ENCODE data around the gene PKP3.

PKP3 gene

GRCh38 chr11:370070-370941 lies 23.7 kb upstream of the PKP3 start:
- no peak overlapping the region for H2AFZ ChIP-seq (ENCODE audit: low read length)
- no peaks in the 10 kb centered on the region for H3K79me2 ChIP-seq (ENCODE audit: low read length)
- no peak overlapping the region for H3K9ac ChIP-seq (ENCODE audit: low read length)
- no peaks in the 10 kb centered on the region for H3F3A ChIP-seq (ENCODE audit: insufficient read depth, low read length)
- no peak for DNase-seq
- H4K20me1 ChIP-seq (ENCODE audit: insufficient read depth, low read length) = no peaks in the 10 kb centered on the region
- H3K9me2 ChIP-seq (replicated peaks; ENCODE audit: insufficient read depth, low read length) = no peaks in the 10 kb centered on the region
- peaks cover 74% of the 10 kb centered on the region for H3K27me3 ChIP-seq (replicated peaks; ENCODE audit: insufficient read depth, low read length)
- no peaks in the 10 kb centered on the region for H3K9me3 ChIP-seq (replicated peaks; ENCODE audit: insufficient read depth, low read length)
- TF ChIP-seq, protein P1, sequence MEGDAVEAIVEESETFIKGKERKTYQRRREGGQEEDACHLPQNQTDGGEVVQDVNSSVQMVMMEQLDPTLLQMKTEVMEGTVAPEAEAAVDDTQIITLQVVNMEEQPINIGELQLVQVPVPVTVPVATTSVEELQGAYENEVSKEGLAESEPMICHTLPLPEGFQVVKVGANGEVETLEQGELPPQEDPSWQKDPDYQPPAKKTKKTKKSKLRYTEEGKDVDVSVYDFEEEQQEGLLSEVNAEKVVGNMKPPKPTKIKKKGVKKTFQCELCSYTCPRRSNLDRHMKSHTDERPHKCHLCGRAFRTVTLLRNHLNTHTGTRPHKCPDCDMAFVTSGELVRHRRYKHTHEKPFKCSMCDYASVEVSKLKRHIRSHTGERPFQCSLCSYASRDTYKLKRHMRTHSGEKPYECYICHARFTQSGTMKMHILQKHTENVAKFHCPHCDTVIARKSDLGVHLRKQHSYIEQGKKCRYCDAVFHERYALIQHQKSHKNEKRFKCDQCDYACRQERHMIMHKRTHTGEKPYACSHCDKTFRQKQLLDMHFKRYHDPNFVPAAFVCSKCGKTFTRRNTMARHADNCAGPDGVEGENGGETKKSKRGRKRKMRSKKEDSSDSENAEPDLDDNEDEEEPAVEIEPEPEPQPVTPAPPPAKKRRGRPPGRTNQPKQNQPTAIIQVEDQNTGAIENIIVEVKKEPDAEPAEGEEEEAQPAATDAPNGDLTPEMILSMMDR (IDR thresholded peaks at IDR 0.05; ENCODE audit: low read length) = no peak
- TF ChIP-seq EZH2 (optimal IDR thresholded peaks at IDR 0.05; ENCODE audit: low read depth, low read length) (no peak), EZH2phosphoT487 (IDR thresholded peaks at IDR 0.05; ENCODE audit: low read length) (no peak)
- no peaks in the 10 kb centered on the region for H3K4me1 ChIP-seq (ENCODE audit: low read length)
- H3K4me3 ChIP-seq (ENCODE audit: low read length) = no peak overlapping the region
- H3K36me3 ChIP-seq (replicated peaks; ENCODE audit: insufficient read depth, low read length) = no peaks in the 10 kb centered on the region
- H3K4me2 ChIP-seq (ENCODE audit: low read depth, low read length) = no peak overlapping the region
- H3K27ac ChIP-seq (ENCODE audit: low read length) = no peak overlapping the region

- no peak overlapping the region for H3K27ac ChIP-seq (ENCODE audit: low read length)
- no peaks in the 10 kb centered on the region for H3K9me3 ChIP-seq (replicated peaks; ENCODE audit: insufficient read depth, low read length)
- H3K4me3 ChIP-seq (ENCODE audit: low read length) = no peak overlapping the region
- H4K20me1 ChIP-seq (ENCODE audit: insufficient read depth, low read length) = no peaks in the 10 kb centered on the region
- no peaks in the 10 kb centered on the region for H3K36me3 ChIP-seq (replicated peaks; ENCODE audit: insufficient read depth, low read length)
- H3K9me2 ChIP-seq (replicated peaks; ENCODE audit: insufficient read depth, low read length) = no peaks in the 10 kb centered on the region
- TF ChIP-seq, protein P1 (IDR thresholded peaks at IDR 0.05; ENCODE audit: low read length) = no peak
- TF ChIP-seq EZH2phosphoT487 (IDR thresholded peaks at IDR 0.05; ENCODE audit: low read length) = no peak
- TF ChIP-seq EZH2 (optimal IDR thresholded peaks at IDR 0.05; ENCODE audit: low read depth, low read length) = no peak
- no peak overlapping the region for H3K4me2 ChIP-seq (ENCODE audit: low read depth, low read length)
- no peak for DNase-seq
- H3K4me1 ChIP-seq (ENCODE audit: low read length) = no peaks in the 10 kb centered on the region
- peaks cover 67% of the 10 kb centered on the region for H3K27me3 ChIP-seq (replicated peaks; ENCODE audit: insufficient read depth, low read length)
- H3K79me2 ChIP-seq (ENCODE audit: low read length) = no peaks in the 10 kb centered on the region
- no peak overlapping the region for H3K9ac ChIP-seq (ENCODE audit: low read length)
- H3F3A ChIP-seq (ENCODE audit: insufficient read depth, low read length) = no peaks in the 10 kb centered on the region
- H2AFZ ChIP-seq (ENCODE audit: low read length) = no peak overlapping the region
Observed at GRCh38 chr11:371051-371450, 23.0 kb upstream of the PKP3 start.

DNA sequence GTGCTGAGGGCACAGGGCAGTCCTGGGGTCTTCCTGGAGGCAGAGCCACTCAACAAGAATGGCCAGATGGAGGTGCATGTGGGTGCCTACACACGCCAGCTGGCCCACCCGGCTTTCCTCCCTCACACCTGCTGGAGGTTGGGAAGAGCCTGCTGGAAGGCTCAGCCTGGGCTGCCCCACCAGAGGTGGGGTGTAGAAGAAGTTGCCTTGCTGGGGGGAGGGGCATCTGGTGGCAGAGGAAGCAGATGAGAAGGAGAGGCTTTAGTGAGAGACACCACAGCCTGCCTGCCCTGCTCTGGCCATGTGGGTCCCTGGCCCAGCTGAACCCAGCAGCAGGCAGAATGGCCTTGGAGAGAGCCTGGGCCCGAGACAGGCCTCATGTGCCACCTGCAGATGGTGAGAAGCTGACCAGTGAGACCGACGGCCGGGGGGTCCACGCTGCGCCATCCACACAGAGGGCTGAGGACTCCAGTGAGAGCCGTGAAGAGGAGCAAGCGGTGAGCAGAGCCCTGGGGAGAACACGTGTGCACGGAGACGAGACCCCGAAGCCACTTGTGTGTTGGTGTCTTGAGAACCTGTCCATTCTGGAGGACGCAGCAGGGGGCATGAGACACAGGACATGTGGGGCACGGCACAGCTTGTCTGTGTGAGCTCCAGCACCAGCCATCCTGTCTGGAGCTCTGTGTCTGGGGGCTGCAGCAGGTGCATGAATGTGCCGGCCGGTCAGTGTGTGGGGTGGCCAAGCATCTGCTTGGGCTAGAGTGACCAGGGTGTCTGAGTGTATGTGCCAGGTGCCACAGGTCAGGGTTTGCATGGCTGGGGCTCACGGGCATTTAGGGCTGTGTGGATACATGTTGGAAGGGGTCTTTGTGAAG lies 22.1 kb upstream of the PKP3 start:
- Histone ChIP-seq H4K20me1 (ENCODE audit: insufficient read depth, low read length) (no peaks in the 10 kb centered on the region), H3K27me3 (replicated peaks; ENCODE audit: insufficient read depth, low read length) (peaks cover 58% of the 10 kb centered on the region), H2AFZ (ENCODE audit: low read length) (no peak overlapping the region), H3K4me3 (ENCODE audit: low read length) (no peak overlapping the region), H3K36me3 (replicated peaks; ENCODE audit: insufficient read depth, low read length) (no peaks in the 10 kb centered on the region), H3K4me2 (ENCODE audit: low read depth, low read length) (no peak overlapping the region), H3K9ac (ENCODE audit: low read length) (no peak overlapping the region), H3K9me2 (replicated peaks; ENCODE audit: insufficient read depth, low read length) (no peaks in the 10 kb centered on the region), H3K27ac (ENCODE audit: low read length) (no peak overlapping the region), H3K4me1 (ENCODE audit: low read length) (no peaks in the 10 kb centered on the region), H3K9me3 (replicated peaks; ENCODE audit: insufficient read depth, low read length) (no peaks in the 10 kb centered on the region), H3K79me2 (ENCODE audit: low read length) (no peaks in the 10 kb centered on the region), H3F3A (ENCODE audit: insufficient read depth, low read length) (no peaks in the 10 kb centered on the region)
- no peak for TF ChIP-seq EZH2 (optimal IDR thresholded peaks at IDR 0.05; ENCODE audit: low read depth, low read length)
- no peak for TF ChIP-seq EZH2phosphoT487 (IDR thresholded peaks at IDR 0.05; ENCODE audit: low read length)
- TF ChIP-seq, protein P1 (IDR thresholded peaks at IDR 0.05; ENCODE audit: low read length) = no peak
- DNase-seq = no peak
